HG02840 (cell line): ENCODE measurements around the gene LCE2A.
"Not testable (repeated sequence)": the region's sequence is repeated elsewhere in the genome, so short reads cannot be mapped to it uniquely, and the experiment has no call there.

Experiments used
- ATAC-seq: cut with Tn5 transposase; IDR thresholded peaks from one replicate; pipeline ENCODE4 v1.9.1; 2021; ENCODE audit warnings: mild to moderate bottlenecking, moderate library complexity, moderate number of reproducible peaks; ENCODE audit not compliant: unreplicated experiment, low FRiP score

Gene LCE2A

DNA sequence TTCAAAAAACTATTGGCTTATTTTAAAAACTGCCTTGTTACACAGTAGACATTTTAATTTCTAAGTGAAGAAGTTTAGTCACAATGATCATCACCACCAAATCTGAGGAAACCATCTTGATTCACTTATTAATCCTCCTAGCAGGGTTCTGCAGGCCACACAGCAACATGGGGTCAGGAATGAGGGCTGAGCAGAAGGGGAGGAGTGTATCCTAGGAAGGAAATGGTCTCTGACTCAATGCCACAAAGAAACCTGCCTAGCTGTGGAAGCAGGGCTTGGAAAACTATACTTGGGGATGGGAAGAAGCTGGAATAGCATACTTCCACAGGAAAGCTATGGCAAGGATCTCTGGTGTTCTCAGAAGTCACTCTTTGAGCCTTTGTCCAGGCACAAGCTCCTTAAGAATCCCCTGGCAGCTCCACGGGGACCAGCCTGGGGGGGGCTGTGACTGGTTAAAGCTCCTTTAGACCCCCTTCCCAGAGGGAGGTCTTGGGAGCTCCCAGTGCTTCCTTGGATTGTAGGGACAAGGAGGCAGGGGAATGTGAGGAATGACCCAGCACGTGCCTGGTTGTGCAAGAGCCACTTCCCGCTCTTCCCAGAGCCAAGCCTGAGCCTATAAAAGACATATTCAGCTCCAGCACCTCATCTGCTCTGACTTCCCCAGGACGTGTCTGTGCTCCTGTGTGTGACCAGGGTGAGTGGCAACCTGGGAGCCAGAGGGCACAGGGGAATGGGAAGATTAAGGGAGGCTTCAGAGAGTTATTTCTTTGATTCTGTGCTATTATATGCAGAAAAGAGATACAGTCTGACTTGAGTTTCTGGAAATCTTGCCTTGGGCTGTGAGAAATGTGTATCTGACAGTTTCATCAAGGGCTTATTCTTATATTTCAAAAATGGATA, at the start of gene LCE2A:
Gene LCE2A, plus strand, starts transcription at position 645 of the 900 bp plus-strand sequence. CDS start 557 bp downstream, outside the sequence.
- ATAC-seq, result no peak

DNA sequence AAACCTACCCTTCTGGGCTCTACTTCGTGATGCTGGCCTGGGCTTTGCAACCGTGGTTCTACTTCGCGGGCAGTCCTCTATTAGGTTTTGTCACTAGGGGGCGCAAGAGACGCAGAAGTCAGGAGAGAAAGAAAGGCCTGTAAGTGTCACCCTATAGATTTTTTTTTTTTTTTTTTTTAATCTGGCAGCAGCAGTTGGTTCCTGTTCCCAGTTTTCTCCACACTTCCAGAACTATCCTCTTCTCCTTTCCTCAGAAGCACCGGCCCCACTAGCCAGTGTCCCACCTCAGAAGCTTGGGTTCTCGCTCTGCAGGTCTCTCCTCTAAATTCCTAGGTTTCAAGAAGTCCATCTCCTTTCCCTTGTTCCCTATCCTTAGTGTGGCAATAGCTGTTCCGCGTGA, 44.0 kb upstream of the LCE2A start:
- no peak for ATAC-seq

- no peak for ATAC-seq
Measured at GRCh38 chr1:152656459-152656858, 41.7 kb upstream of the LCE2A start.

- no peak for ATAC-seq
Measured at GRCh38 chr1:152657677-152658076, 40.5 kb upstream of the LCE2A start.

DNA sequence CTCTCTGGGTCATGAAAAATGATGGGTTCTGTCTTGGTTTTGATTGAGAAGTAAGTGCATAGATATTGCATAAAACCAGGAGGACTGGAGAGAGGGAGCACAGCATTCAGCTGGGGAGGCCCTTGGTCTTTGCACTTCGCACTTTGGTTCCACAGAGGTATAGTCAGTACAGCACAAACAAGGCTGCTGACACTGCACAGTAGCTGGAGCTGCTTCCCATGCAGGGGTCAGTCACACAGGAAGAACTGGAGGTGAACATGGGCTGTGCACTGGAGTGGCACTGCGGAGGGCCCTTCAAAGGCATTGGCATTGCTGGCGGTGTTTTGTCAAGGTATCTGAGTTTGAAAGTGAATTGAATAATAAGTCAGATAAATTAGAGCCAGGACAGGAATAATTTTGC, 39.5 kb upstream of the LCE2A start:
- ATAC-seq, result no peak

GRCh38 chr1:152663098-152663497, 35.0 kb upstream of the LCE2A start, which contains the start of gene LCE2D:
Gene LCE2D, plus strand, starts transcription at chr1:152663380. Its CDS starts 726 bp downstream, at chr1:152664106.
- ATAC-seq, result no peak

- ATAC-seq, result not testable (repeated sequence)
Measured at GRCh38 chr1:152666171-152666570, 32.0 kb upstream of the LCE2A start.

DNA sequence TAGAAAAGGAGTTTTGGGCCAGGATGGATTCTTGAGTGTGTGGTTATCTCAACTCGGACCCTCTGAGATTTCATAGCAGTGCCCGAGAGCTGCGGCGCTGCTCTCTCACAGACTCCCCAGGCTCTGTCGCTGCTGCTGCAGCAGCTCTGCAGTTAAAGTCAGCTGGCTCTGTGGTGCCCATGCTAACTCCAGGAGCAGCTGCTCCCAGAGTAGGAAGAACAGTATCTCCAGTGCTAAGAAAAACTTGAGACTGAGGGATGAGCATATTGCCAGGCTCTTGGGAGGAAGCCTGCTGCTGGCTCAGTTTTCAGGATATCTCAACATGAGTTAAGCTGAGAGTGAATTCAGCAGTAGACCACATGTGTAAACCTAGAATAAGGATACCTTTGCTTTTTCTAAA, 30.5 kb upstream of the LCE2A start:
- ATAC-seq, result no peak

- ATAC-seq, result no peak
Measured at GRCh38 chr1:152673016-152673415, 25.1 kb upstream of the LCE2A start.

DNA sequence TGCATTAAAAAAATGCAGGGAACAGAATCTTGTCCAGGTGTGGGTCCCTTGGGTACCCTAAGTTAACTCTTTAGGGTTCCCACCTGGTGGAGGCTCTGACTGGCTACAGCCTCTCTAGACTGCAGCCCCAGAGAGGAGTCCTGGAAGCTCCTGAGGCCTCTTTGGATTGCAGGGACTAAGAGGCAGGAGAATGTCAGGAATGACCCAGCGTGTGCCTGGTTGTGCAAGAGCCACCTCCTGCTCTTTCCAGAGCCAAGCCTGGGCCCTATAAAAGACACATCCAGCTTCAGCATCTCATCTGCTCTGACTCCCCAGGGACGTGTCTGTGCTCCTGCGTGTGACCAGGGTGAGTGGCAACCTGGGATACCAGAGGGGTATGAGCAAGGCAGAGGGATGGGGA, 23.2 kb upstream of the LCE2A start, which contains the start of gene LCE2C:
Gene LCE2C, plus strand, starts transcription at position 297 of the 400 bp plus-strand sequence. CDS start 737 bp downstream, outside the sequence.
- not testable (repeated sequence) for ATAC-seq

DNA sequence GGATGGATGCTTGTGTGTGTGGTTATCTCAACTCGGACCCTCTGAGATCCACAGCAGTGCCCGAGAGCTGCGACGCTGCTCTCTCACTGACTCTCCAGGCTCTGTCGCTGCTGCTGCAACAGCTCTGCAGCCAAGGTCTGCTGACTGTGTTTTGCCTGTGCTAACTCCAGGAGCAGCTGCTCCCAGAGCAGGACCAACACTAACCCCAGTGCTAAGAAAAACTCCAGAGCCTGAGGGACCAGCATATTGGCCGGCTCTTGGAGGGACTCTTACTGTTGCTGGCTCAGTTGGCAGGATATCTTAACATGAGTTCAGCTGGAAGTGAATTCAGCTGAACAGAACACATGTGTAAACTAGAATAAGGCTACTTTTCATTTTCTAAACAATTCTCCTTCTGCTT, 18.7 kb upstream of the LCE2A start:
- no peak for ATAC-seq

DNA sequence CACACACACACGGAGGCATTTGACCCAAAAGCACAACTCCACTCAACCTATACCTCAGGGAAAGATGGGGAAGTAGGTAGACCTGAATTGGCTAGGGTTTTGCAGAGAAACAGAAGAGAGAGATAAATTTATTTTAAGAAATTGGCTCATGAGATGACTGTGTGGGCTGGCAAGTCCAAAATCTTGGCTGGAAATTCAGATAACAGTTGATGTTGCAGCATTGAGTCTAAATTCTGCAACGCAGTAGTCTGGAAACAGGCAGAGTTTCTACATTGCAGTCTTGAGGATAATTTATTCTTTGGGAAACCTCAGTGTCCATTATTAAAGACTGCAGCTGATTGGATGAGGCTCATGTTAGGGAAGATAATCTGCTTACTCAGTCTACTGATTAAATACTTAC, 16.5 kb upstream of the LCE2A start:
- no peak for ATAC-seq

- ATAC-seq, result no peak
Measured at GRCh38 chr1:152683846-152684245, 14.3 kb upstream of the LCE2A start.

DNA sequence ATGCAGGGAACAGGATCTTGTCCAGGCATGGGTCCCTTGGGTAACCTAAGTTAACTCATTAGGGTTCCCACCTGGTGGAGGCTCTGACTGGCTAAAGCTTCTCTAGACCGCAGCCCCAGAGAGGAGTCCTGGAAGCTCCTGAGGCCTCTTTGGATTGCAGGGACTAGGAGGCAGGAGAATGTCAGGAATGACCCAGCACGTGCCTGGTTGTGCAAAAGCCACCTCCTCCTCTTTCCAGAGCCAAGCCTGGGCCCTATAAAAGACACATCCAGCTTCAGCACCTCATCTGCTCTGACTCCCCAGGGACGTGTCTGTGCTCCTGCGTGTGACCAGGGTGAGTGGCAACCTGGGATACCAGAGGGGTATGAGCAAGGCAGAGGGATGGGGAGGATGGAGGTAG, 12.3 kb upstream of the LCE2A start, which contains the start of gene LCE2B:
Gene LCE2B, plus strand, starts transcription at position 301 of the 400 bp plus-strand sequence. CDS start 721 bp downstream, outside the sequence.
- ATAC-seq, result not testable (repeated sequence)

DNA sequence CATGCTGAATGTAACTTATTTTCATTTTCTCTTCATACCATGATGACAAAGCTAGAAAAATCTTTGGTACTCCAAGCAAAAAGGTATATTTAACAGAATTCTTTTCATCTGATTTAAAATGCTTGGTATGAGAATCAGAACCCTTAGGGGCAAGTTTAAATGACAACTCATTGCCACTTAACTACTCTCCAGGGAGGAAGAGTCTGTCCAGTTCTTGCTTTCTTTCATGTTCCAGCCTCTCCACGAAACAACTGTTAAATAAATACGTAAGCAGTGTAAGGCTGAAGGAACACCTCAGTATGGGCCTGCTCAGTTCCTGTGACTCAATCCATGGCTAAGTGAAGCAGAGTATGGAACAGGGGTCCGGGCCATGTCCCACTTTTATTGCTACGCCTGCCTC, 1.6 kb downstream of the LCE2A start:
- ATAC-seq, result no peak

DNA sequence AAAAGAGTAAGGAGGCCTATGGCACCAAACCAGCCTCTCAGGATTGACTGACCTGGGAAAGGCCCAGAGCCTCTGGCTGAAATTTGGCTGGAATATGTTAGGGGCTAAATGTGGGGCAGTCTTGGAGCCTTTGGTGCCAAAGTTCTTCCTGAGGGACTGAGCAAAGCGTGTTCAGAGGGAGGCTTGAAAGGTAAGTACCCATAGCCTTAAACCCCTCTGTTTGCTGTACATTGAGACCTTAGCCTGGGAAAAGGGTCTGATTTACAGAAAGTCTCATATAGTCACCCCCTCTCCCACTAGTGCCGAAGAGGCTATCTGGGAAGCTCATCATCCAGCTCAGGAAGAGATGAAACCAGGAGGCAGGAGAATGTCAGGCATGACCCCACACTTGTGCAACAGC, 9.7 kb downstream of the LCE2A start, which contains the start of gene LCE4A:
Gene LCE4A, plus strand, starts transcription at position 301 of the 400 bp plus-strand sequence. CDS start 916 bp downstream, outside the sequence.
- no peak for ATAC-seq

- no peak for ATAC-seq
Measured at GRCh38 chr1:152718238-152718637, 20.1 kb downstream of the LCE2A start.

DNA sequence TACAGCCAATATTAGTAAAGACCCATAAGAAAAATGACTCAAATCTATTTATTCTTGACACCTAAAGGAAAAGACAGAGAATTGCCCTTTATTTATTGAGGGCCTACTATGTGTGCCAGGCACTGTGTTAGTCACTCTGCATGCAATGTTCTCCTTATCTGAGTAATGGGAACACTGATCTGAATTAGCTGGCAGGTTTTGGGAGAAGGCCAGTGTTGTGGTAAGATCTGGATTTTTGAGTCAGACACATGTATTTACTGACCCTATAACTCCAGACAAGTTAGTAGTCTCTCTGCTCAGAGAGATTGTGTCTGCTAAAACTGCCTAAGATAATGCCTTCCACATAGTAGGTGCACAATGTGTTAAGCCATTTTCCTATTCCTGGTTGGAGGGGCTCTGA, 27.1 kb downstream of the LCE2A start:
- no peak for ATAC-seq

- ATAC-seq, result no peak
Measured at GRCh38 chr1:152728986-152729385, 30.8 kb downstream of the LCE2A start.

DNA sequence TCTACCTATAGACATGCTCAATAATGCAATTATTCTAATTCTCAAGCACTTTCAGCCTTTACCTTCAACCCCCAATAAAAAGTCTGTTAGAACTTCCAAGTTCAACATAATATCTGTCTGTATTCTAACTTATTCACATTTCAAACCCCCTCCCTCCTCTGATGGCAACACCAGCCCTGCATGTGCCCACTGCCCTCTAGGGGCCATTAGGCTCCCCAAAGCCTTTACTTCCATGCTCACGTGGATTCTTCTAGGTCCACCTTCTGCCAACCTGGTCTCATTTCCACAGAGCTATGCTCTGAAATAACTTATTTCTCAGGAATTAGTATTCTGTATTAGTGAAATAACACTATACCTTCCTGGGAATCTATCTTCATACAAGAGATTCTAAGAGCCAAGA, 37.5 kb downstream of the LCE2A start:
- ATAC-seq, result no peak

DNA sequence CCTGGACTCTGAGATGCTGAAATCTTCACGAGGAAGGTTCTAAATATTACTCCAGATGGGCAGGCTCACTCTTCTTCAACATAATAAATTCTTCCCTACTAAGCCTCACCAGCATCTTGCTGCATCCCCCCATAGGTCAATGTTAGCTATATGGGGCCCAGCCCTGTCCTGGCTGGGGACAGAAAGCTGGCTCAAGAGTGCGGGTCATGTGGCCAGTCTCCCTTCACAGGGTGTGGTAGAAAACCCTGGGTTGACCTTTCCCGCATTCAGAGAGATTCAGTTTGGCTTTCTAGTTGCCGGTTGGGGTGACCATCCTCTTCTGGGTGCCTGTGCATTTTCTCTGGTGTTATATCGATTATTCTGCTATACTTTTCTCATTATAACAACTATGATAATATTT, 39.9 kb downstream of the LCE2A start:
- no peak for ATAC-seq

GRCh38 chr1:152739841-152740240, 41.7 kb downstream of the LCE2A start:
- no peak for ATAC-seq
